Measurements from ENCODE around the gene FRAT1. TPM values are rescaled to one million over a fixed set of nuclear protein-coding genes. Genes with fewer than 3 reads are reported as not detected.

FRAT1 gene
- total and polyA plus RNA-seq, 10 of the 15 experiments (the other 5 are each of a cell fraction or from before 2014, with no cell fraction given): 0.07 to 0.73 (median 0.26) TPM

DNA sequence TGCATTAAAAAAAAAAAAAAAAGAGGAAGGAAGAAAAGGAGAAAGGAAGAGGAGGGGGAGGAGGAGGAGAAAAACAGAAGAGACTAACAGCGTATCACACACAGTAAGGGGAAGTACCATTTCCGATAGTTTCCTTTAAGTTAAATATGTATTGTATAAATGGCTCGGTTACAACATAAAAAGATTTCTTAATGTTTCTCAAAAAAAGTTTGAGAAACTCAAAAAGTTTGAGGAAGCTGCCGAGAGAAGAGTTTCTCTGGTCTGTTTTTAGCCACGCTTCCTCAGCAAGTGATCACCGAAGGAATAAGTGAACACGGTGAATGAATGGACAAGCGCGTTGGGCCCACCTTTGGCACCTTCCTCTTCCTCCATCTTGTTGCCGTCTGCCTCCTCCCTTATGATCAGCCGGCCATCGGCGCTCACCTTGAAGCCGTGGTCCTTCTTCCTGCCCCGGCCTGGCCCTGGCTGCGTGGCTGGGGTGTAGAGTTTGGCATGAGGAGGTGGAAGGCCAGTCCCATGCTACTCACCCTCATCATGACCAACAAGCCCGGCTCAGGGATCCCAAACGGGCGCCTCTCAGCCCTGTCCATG is 46.8 kb downstream of the FRAT1 start (continued):
- no peak for TF ChIP-seq CHD2 (IDR thresholded peaks at IDR 0.05; ENCODE audit: borderline replicate concordance, low read depth, low read length)

DNA sequence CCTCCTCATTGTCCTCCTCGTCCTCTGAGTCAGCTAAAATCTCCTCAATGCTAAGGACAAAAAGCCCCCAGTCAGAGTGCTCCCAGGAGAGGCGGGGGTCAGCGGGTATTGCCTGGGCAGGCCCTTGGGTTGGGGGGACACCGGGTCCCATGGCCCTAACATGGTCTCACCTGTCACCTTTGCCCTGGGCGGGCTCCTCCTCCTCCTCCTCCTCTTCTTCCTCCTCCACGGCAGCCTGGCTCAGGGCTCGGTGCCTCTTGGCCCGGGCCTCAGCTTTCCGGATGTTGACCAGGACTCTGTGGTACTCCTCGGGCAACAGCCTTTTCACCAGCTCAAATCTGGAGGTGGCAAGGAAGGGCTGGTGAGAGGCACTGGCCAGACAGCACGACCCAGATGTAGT is 47.5 kb downstream of the FRAT1 start:
- ChIA-PET SMC1A (ENCODE audit: uncharacterized antibody, unreplicated experiment) (no interaction called here), POLR2A (no interaction called here), RAD21 (ENCODE audit: unreplicated experiment) (no interaction called here), CTCF (no interaction called here)
- Histone ChIP-seq H4K20me1 (ENCODE audit: control insufficient read depth, insufficient read depth) (no peaks in the 10 kb centered on the region), H3K79me2 (ENCODE audit: control insufficient read depth, insufficient read depth, low read length) (no peaks in the 10 kb centered on the region), H2AFZ (ENCODE audit: control insufficient read depth, low read depth, low read length) (no peak overlapping the region), H3K36me3 (ENCODE audit: control insufficient read depth in 2 of 2, insufficient read depth in 2 of 2, low read length in 1 of 2) (peaks cover 10 to 22% of the 10 kb centered on the region in 2 experiments), H3K27ac (ENCODE audit: control insufficient read depth, insufficient read depth) (no peak overlapping the region), H3K4me2 (ENCODE audit: control insufficient read depth, insufficient read depth) (no peak overlapping the region), H3K4me3 (no peak overlapping the region), H3K4me1 (ENCODE audit: control insufficient read depth, insufficient read depth, low read length) (no peaks in the 10 kb centered on the region; the same call in 1 of the 2 replicates), H3K27me3 (replicated peaks in 1 of 2; ENCODE audit: control insufficient read depth in 2 of 2, insufficient read depth in 2 of 2, low read length in 1 of 2) (no peaks in the 10 kb centered on the region), H3K9me3 (replicated peaks; ENCODE audit: control insufficient read depth, insufficient read depth, low read length) (no peaks in the 10 kb centered on the region), H3K9ac (ENCODE audit: control insufficient read depth, insufficient read depth, low read length) (no peak overlapping the region)
- TF ChIP-seq NR2C1 (IDR thresholded peaks at IDR 0.05) (no peak), FOS (IDR thresholded peaks at IDR 0.05; ENCODE audit: borderline replicate concordance, extremely low read depth, insufficient read length) (no peak), HDAC6 (IDR thresholded peaks at IDR 0.05; ENCODE audit: unreplicated experiment) (no peak), IKZF1 (conservative IDR thresholded peaks at IDR 0.05) (no peak), ZBED1 (IDR thresholded peaks at IDR 0.05; ENCODE audit: borderline replicate concordance) (no peak), EGR1 (IDR thresholded peaks at IDR 0.05; ENCODE audit: borderline replicate concordance in 1 of 2, low read depth in 2 of 2, low read length in 2 of 2) (no peak), CHD4 (IDR thresholded peaks at IDR 0.05) (no peak), TCF3 (IDR thresholded peaks at IDR 0.05; ENCODE audit: borderline replicate concordance, insufficient read depth, low read depth, low read length) (no peak), NFXL1 (IDR thresholded peaks at IDR 0.05; ENCODE audit: borderline replicate concordance) (no peak), NR2C2 (IDR thresholded peaks at IDR 0.05; ENCODE audit: borderline replicate concordance, control insufficient read depth, insufficient read length, low read depth) (no peak), KLF5 (IDR thresholded peaks at IDR 0.05; ENCODE audit: partially characterized antibody) (no peak), SRF (IDR thresholded peaks at IDR 0.05; ENCODE audit: low read depth in 2 of 2, low read length in 2 of 2) (no peak), SIX5 (IDR thresholded peaks at IDR 0.05; ENCODE audit: low read depth, low read length, severe bottlenecking) (no peak), ZSCAN29 (IDR thresholded peaks at IDR 0.05) (no peak), FOXM1 (IDR thresholded peaks at IDR 0.05; ENCODE audit: low read depth, low read length) (no peak)
- TF ChIP-seq, protein P1, sequence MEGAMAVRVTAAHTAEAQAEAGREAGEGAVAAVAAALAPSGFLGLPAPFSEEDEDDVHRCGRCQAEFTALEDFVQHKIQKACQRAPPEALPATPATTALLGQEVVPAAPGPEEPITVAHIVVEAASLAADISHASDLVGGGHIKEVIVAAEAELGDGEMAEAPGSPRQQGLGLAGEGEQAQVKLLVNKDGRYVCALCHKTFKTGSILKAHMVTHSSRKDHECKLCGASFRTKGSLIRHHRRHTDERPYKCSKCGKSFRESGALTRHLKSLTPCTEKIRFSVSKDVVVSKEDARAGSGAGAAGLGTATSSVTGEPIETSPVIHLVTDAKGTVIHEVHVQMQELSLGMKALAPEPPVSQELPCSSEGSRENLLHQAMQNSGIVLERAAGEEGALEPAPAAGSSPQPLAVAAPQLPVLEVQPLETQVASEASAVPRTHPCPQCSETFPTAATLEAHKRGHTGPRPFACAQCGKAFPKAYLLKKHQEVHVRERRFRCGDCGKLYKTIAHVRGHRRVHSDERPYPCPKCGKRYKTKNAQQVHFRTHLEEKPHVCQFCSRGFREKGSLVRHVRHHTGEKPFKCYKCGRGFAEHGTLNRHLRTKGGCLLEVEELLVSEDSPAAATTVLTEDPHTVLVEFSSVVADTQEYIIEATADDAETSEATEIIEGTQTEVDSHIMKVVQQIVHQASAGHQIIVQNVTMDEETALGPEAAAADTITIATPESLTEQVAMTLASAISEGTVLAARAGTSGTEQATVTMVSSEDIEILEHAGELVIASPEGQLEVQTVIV (IDR thresholded peaks at IDR 0.05; ENCODE audit: borderline replicate concordance, partially characterized antibody): no peak
- TF ChIP-seq, protein P2, sequence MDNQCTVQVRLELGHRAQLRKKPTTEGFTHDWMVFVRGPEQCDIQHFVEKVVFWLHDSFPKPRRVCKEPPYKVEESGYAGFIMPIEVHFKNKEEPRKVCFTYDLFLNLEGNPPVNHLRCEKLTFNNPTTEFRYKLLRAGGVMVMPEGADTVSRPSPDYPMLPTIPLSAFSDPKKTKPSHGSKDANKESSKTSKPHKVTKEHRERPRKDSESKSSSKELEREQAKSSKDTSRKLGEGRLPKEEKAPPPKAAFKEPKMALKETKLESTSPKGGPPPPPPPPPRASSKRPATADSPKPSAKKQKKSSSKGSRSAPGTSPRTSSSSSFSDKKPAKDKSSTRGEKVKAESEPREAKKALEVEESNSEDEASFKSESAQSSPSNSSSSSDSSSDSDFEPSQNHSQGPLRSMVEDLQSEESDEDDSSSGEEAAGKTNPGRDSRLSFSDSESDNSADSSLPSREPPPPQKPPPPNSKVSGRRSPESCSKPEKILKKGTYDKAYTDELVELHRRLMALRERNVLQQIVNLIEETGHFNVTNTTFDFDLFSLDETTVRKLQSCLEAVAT (IDR thresholded peaks at IDR 0.05): no peak
- TF ChIP-seq, protein P3, sequence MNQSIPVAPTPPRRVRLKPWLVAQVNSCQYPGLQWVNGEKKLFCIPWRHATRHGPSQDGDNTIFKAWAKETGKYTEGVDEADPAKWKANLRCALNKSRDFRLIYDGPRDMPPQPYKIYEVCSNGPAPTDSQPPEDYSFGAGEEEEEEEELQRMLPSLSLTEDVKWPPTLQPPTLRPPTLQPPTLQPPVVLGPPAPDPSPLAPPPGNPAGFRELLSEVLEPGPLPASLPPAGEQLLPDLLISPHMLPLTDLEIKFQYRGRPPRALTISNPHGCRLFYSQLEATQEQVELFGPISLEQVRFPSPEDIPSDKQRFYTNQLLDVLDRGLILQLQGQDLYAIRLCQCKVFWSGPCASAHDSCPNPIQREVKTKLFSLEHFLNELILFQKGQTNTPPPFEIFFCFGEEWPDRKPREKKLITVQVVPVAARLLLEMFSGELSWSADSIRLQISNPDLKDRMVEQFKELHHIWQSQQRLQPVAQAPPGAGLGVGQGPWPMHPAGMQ (IDR thresholded peaks at IDR 0.05; ENCODE audit: borderline replicate concordance): no peak
- in situ Hi-C loops (cut with MboI) (no loop called here), intact Hi-C loops (cut with micrococcal nuclease; ENCODE audit: unreplicated experiment) (no loop called here)
- ATAC-seq (no peak), DNase-seq (ENCODE audit: low read depth, low spot score) (no peak), FAIRE-seq (no peak)
- WGBS (ENCODE audit: insufficient coverage, insufficient replicate concordance, low lambda C conversion rate, missing lambda C conversion rate): 91% methylated on average over 11 of the region's 11 CpGs
- BruUV-seq (replicated peaks): no TSS peak
